Lower leg skin (tissue), 4 donors: Measurements from ENCODE around the gene SCN4B. TPM values are rescaled to one million over a fixed set of nuclear protein-coding genes. Genes with fewer than 3 reads are reported as not detected.

Experiments
- DNase-seq, 2 donors: peaks; one replicate each; pipeline ENCODE4 v3.0.0-alpha.2; 2019; ENCODE audit warnings: low spot score in 2 of 2
- H3K4me3 ChIP-seq: fragments of 200-600 bp; sonication (generic); 2 replicates; pipeline ENCODE4 v1.5.1; 2017; ENCODE audit warnings: mild to moderate bottlenecking, low read depth; ENCODE audit not compliant: poor library complexity, severe bottlenecking
- CTCF ChIP-seq, 3 donors: fragments of 450-650 bp; IDR thresholded peaks; one replicate each; pipeline ENCODE4 v1.5.1; 2016; ENCODE audit warnings: antibody characterized with exemption in 3 of 3, mild to moderate bottlenecking in 3 of 3, moderate library complexity in 2 of 3
- POLR2A ChIP-seq, 2 donors: fragments of 450-650 bp; IDR thresholded peaks; one replicate each; pipeline ENCODE4 v1.6.1; 2016 to 2017; ENCODE audit warnings: antibody characterized with exemption in 2 of 2, mild to moderate bottlenecking in 1 of 2, moderate library complexity in 1 of 2
- WGBS, 2 donors: methylation state at CpG; one replicate each; pipeline ENCODE4 v1.1.5; 2018; 5-methylcytosine and 5-hydroxymethylcytosine counted together
- intact Hi-C: fragments of 100-400 bp; cut with DNase I; formaldehyde crosslinking; loops from one replicate; pipeline ENCODE4 v1.15.0; 2023; ENCODE audit warnings: low total_unique reads
- total RNA-seq, 4 donors: library from RNA; depleted of rRNA; stranded (reverse); fragments of >200 nt; gene quantifications; one replicate each; pipeline ENCODE4 v1.1.0, GENCODE V29; 2016

The SCN4B gene
- total RNA-seq, 4 donors from 2014 or later, result 0.25 to 4.0 (median 1.9) TPM

DNA sequence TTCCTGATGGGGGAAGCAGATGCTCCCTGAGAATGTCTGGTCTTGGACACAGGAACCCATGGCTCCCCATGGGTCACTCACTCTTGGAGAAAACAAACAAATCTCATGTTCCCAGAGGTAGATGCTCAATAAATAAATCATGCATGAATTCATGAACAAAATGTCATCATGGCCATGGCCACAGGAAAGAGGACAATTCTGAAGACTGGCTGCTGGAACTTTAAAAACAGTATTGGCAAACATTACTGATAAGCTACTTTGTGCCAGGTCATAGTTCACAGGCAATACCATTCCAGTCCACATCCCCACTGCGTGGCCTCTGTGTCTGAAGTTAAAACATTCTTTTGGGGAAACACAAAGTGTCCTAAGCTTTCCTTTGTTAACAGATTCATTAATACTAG, 56.7 kb downstream of the SCN4B start:
- 64% methylated on average over 1 of the region's 1 CpG; no CpG with 5 or more reads in 1 of the 2 donors for WGBS, 2 donors
- no peak for DNase-seq
- TF ChIP-seq CTCF (IDR thresholded peaks at IDR 0.05) (no peak), POLR2A (IDR thresholded peaks at IDR 0.05) (no peak)
- H3K4me3 ChIP-seq, result no peak overlapping the region
- intact Hi-C loops, result no loop called here

- no peak overlapping the region for H3K4me3 ChIP-seq
- no peak for DNase-seq
- WGBS, 2 donors, result 79 to 85% methylated on average over 4 of the region's 4 CpGs
- intact Hi-C loops, result no loop called here
- TF ChIP-seq CTCF (IDR thresholded peaks at IDR 0.05) (no peak), POLR2A (IDR thresholded peaks at IDR 0.05) (no peak)
Observed at GRCh38 chr11:118095493-118095892, 57.1 kb downstream of the SCN4B start.

- intact Hi-C loops, result no loop called here
- 63 to 86% methylated on average over 8 of the region's 8 CpGs for WGBS, 2 donors
- DNase-seq, result no peak
- no peak overlapping the region for H3K4me3 ChIP-seq
- no peak for TF ChIP-seq CTCF (IDR thresholded peaks at IDR 0.05)
- TF ChIP-seq POLR2A (IDR thresholded peaks at IDR 0.05), result no peak
Observed at GRCh38 chr11:118092907-118093571, 59.6 kb downstream of the SCN4B start.

GRCh38 chr11:118091690-118092089, 60.9 kb downstream of the SCN4B start:
- no peak overlapping the region for H3K4me3 ChIP-seq
- WGBS, 2 donors, result 66 to 72% methylated on average over 6 of the region's 6 CpGs
- intact Hi-C loops, result no loop called here

DNA sequence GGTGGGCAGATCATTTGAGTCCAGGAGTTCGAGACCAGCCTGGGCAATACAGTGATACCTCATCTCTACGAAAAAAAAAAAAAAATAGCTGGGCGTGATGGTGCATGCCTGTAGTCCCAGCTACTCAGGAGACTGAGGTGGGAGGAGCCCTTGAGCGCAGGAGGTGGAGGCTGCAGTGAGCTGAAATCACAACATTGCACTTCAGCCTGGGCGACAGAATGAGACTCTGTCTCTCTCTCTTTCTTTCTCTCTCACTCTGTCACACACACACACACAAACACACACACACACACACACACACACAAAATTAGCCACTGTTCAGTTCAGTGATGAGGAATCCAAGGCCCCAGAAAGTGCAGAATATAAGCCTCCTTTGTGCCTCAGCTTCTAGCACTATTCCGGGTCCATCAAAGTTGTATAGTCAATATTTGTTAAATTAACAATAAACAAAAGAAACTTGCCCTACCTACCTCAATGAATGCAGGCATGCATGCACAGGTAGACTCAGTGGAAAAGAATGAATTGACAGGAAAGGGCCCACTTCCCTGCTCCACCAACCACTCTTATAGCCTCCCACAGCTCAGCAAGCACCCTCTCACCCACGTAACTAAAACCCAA, 62.0 kb downstream of the SCN4B start:
- WGBS, 2 donors, result 50% methylated on average over 7 of the region's 7 CpGs
- no peak for TF ChIP-seq CTCF (IDR thresholded peaks at IDR 0.05)
- TF ChIP-seq POLR2A (IDR thresholded peaks at IDR 0.05), result no peak
- intact Hi-C loops, result no loop called here
- DNase-seq, result no peak
- H3K4me3 ChIP-seq, result no peak overlapping the region

More at GRCh38 chr11:118091690-118092089, 60.9 kb downstream of the SCN4B start:
- DNase-seq, result no peak
- TF ChIP-seq POLR2A (IDR thresholded peaks at IDR 0.05), result no peak
- TF ChIP-seq CTCF (IDR thresholded peaks at IDR 0.05), result no peak
